Measurements from ENCODE around the gene MYO3B. TPM values are rescaled to one million over a fixed set of nuclear protein-coding genes. Genes with fewer than 3 reads are reported as not detected.

Gene MYO3B
- total RNA-seq, 1 donor from 2014 or later, result 14.1 TPM

DNA sequence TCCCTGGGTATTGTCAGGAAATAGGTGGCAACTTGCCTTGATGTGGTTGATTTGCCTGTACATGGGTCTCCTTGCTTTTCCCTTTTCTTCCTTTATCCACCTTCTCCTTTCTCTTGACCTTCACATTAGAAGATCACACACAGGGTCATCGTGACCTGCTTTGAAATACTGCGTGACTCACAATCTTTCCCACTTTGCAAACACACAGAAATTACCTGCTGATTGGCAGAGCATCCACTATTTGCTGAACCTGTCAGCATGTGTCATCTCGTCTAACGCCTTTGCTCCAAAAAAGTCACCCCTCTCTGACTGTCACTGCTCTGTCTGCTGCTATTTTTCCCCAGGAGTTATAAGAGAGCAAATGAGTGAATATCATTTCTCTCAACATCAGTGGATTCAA is 60.8 kb downstream of the MYO3B start:
- DNase-seq (ENCODE audit: low spot score), result no peak

DNA sequence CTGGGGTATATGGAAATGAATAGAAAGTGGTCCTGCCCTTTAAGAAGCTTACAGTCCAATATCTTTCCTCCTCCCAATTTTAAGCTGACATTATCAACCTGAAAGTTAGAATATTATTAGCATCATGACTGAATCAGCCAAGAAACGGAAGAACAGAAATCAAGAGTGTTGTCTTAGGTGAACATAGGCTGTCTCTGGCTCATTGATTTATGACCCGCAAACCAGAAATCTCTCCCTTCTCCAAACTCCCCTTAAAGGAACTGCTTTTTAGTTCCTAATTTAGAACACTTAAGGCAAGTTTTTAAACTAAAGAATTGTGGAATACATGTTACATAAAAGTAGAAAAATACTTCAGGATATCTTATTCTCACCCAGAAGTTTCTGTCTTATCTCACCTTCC is 62.7 kb downstream of the MYO3B start:
- DNase-seq (ENCODE audit: low spot score), result no peak

DNA sequence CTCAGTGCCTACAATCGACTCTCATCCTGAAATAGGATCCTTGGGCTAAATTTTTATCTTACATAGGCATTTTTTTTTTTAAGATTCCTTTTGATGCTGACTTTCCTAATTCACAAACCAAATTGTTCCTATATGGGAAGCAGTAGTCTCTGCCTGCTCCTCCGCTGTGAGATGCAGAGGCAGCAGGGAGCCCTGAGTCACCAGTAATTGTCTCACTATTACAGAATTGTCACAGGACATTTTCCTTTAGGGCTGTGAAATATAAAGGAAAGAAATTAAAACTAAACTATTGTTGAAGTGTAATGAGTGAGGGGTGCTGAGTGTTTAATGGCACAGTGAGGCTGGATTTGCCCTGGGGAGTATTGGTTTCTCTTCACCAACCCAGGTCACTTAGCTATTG is 63.8 kb downstream of the MYO3B start:
- no peak for DNase-seq (ENCODE audit: low spot score)

DNA sequence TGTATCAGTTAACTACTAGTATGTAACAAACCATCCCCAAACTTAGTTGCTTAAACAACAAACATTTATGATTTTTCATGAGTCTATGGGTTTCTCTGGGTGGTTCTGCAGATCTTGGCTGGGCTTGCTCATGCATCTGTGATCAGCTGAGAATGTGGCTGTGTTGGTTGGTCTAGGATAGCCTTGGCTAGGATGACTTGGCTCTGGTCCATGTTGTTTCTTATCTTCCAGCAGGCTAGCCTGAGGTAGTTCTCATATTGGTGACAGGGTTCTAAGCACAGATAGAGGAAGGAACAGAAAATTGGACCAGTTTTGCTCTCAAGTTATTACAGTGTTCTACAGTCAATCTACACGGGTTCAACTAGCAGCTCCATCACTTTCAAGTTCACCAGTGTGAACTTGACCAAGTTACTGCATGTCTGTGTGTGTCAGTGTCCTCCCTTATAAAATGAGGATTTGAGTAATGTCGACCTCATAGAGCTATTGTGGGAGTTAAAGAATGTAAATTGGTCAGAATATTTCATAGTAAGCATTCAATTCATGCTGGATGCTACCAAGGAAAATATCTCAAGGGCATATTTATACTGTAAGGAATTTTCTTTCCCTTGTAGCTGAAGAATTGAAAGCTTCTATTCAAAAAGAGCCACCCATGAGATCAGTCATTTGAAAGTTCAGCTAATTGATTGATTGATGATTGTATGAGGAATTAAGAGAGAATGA is 65.3 kb downstream of the MYO3B start:
- DNase-seq (ENCODE audit: low spot score), result no peak

DNA sequence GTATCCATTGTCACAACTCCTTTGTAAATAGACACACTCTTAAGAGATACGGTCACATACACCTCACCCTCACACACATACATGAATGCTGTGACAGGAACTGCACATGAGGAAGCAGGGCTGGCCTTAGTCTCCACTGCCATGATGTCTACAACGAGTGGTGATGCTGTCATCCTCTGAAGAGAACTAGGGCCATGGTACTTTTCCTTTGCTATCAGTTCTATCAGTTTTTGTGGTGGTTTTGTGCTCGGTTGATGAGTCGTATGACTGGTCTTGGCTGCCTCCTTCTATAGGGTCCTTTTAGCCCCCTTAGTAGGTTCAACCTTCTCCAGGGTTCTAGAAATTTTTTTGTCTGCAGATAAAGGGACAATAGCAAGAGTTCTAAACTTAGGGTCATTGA is 66.0 kb downstream of the MYO3B start:
- DNase-seq (ENCODE audit: low spot score), result no peak

DNA sequence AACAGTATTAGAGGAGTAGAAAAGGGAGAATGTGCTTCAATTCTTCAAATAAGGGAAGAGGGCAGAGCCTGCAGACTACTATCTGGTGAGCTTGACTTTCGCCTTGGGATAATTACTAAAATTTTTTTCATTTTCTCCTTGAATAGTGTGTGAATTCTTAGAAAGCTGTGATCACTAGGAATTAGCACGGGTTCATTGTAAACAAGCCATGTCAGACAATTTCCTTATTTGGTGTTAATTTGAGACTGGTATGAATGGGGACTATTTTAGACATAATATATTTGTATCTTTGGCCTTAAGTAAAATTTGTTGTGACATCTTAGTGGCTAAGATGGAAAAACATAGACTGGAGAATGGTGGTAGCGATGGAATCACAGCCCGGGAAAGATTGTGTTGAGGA is 66.6 kb downstream of the MYO3B start:
- no peak for DNase-seq (ENCODE audit: low spot score)

DNA sequence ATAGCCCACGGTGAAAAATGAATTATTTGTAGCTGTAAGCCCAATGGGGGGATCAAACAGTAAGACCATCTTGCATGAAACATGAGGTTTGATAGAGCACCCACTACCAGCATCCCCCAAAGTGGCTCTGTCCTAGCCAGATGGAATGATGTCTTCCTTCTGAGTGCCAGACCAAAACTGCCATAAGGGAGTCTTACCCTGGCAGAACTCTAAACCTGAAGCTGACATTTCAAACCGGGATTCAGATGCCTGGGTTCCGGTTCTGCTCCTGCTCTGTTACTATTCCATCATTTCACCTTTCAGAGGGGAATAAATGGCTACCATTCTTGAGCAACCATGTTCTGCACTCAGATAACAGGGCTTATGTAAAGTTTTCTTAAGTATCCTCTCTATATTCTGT is 67.4 kb downstream of the MYO3B start:
- no peak for DNase-seq (ENCODE audit: low spot score)

DNA sequence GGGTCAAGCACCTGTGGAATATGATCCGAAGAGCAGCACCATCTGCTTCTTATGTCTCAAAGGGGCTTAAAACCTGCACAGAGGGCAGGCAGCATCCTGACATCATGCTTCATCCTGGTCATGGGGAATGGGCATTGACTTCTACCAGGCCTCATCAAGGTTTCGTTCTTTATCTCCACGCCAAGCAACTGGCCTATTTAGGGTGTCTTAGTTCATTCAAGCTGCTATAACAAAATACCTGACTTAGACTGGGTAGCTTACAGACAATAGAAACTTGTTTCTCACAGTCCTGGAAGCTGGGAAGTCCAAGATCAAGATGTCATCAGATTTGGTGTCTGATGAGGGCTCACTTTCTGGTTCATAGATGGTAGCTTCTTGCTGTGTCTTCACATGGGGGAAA is 69.4 kb downstream of the MYO3B start:
- no peak for DNase-seq (ENCODE audit: low spot score)

DNA sequence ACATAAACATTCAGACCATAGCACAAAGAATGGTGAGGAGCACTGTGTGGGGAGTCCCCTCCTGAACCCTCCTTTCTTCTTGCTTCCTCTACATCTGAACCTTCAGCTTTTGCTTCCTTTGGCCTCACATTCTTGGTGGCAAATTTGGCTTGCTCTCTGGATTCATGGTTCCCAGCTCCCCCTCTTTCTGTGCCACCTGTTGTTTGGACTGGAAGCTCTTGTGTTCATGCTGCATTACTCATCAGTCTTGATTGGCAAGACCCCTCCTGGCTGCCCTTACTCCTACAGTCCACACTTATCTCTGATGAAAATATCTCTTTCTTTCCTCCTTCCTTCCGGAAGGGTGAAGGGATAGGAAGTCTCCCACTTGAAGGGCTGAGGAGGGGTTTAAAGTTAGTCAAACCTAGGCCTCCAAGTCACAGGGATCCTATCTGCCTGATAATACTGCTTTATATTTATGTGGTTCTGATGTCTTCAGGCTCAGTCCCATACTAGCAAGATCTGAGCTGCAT is 70.0 kb downstream of the MYO3B start:
- DNase-seq (ENCODE audit: low spot score), result no peak

DNA sequence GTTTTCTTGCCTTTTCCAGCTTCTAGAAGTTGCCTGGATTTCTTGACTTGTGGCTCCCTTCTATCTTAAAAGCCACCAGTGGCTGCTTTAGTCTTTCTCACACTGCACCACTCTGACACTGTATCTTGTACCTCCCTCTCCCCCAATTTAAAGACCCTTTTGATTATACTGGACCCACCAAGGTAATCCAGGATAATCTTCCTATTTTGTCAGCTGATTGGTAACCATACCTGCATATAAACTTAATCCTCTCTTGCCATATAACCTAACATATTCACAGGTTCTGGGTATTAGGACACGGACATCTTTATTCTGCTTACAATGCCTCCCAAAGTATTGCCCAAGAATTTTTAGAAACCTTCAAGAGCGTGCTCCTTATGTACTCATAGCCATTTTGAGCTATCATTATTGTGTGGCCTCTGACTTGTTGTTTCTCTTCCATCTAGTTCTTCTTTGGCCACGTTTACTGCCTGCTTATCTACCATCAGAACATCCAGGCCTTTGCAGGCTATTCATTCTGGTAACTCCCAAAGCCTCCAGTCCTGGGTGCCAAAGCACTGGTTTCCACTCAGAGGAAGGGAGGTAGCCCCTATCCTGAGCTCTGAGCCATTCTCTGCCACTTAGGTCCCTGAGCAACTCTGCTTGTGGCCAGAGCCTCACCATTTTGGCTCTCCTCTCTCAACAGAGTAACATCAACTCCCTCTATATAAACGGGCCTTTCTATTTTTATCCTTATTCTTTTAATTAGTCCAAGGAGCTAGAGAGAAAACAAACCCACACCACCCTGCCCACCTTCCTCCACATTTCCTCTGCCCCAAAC is 70.8 kb downstream of the MYO3B start:
- no peak for DNase-seq (ENCODE audit: low spot score)

DNA sequence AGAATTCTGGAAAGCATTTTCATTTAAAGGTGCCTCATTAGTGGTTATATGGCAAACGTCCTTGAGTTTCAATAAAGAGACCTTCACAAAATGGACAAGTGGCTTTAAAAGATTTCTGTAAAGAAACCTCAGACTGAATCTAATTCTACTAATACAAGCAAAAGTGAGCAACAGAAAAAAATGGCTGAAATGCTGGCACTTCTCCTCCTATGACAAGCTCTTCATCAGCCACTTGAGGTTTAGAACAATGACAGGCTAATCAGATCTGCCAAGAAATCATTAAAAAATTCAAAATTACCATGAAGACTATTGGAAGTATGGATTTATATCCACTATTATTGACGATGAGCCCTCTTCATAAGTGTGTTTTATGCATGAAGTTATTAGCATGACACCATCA is 71.8 kb downstream of the MYO3B start:
- no peak for DNase-seq (ENCODE audit: low spot score)

DNA sequence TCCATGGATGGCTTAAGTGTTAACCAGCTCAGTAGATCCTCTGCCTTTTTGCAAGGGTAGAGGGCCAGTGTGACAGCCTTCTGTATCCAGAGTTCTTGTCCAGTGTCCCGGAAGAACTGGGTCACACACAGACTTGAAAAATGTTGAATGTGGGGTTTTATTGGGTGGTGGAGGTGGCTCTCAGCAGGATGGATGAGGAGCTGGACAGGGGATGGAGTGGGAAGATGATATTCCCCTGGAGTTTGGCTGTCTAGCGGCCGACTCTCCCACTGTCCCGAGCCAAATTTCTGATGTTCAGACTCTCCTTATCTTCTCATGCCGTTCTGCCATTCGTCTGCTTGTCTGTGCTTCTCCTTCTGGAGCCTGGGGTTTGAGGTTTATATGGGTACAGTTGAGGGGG is 72.6 kb downstream of the MYO3B start:
- DNase-seq (ENCODE audit: low spot score), result no peak

DNA sequence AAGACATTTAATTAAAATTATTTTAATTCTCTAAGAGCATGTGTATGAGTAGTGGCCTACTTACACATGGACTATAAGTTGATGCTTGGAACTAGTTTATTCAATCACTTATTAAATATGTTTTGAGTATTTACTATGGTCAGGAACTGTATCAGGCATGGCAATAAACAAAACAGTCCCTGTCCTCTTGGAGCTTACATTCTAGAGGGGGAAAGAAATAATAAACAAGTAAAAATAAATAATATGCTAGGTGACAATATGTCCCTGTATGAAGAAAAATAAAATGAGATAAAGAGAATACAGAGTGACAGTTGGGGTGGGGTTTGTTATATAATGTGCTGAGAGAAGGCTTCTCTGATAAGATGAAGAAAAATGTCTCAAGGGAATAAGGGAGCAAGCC is 74.5 kb downstream of the MYO3B start:
- DNase-seq (ENCODE audit: low spot score), result no peak

DNA sequence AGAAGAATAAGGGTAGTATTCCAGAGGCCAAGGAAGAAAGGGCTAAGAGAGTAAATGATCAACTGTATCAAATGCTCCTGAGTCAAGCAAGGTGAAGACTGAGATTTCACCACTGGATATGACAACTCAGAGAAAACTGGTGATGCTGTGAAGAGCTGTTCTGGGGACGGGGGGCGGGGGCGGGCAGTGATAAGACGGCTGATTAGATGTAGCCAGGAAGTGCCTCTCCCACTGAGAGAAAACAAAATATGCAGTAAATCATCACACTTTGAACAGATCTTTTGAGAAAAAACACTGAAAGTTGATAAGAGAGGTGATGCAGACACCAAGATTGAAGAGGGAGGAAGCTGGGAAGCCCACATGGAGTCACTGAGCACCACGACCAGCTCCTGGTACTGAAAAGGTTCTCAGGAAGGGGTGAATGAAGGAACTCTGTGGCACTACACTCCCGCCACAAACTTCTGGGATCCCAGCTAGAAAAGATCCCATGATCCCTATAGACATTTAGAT is 75.8 kb downstream of the MYO3B start:
- no peak for DNase-seq (ENCODE audit: low spot score)

DNA sequence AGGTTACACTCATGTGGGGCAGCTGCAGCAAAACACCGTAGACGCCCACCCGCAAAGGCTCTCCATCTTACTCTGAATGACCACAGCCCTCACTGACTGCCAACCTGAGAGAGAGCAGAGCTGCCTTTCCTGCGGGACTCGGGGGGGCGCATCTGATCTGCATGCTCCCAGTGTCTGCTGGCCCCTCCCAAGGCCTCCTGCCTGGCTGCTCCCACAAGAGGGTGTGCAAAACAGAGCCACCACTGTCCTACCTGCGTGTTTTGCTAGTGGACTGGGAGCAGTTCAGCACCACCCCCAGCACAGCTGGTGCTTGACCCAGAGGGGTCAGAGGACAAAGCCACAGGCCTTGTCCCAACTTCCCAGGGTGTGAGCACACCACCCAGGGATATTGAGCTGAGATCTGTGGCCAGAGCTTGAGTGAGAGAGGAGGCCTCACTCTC is 76.4 kb downstream of the MYO3B start:
- DNase-seq (ENCODE audit: low spot score), result no peak

DNA sequence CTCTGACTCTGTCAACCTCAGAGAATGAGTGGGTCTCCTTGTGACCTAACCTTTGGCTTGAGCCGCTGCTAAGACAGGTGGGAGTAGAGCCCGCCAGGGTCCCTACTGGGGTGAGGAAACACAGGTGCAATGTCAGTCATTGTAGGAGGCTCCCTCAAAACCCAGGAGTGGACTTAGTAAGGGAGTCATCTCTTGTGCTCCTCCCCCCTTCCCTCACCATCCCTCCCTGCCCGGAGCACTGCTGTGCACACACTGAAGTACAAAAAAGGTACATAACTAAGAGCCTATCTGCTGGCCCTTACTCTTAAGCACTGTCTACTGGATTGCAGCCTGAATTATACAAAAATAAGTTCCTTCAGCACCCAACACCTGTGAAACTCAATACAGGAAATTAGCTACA is 77.2 kb downstream of the MYO3B start:
- no peak for DNase-seq (ENCODE audit: low spot score)

DNA sequence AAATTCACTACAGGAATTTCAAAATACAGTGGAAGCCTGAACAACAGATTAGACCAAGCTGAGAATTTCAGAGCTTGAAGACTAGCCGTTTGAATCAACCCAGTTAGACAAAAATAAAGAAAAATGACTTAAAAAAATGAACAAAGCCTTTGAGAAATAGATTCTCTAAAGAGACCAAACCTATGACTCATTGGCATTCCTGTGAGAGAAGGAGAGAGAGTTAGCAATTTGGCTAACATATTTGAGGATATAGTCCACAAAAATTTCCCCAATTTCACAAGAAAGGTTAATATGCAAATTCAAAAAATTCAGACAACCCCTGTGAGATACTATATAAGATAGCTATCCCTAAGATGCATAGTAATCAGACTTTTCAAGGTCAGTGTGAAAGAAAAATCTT is 78.0 kb downstream of the MYO3B start:
- no peak for DNase-seq (ENCODE audit: low spot score)

DNA sequence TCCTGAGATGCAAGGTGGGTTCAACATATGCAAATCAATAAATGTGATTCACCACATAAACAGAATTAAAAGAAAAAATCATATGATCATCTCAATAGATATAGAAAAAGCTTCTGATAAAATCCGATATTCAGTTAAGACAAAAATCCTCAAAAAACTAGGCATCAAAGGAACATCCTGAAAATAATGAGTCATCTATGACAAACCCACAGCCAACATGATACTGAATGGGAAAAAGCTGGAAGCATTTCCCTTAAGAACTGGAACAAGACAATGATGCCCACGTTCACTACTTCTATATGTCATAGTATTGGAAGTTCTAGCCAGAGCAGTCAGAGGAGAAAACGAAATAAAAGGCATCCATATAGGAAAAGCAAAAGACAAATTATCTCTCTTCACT is 80.4 kb downstream of the MYO3B start:
- no peak for DNase-seq (ENCODE audit: low spot score)

DNA sequence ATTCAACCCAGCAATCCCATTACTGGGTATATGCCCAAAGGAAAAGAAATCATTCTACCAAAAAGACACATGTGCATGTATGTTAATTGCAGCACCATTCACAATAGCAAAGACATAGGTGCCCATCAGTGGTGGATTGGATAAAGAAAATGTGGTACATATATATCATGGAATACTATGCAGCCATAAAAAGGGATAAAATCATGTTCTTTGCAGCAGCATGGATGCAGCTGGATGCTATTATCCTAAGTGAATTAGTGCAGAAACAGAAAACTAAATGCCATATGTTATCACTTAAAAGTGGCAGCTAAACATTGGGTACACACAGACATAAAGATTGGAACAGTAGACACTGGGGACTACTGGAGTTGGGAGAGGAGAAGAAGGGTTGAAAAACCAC is 82.2 kb downstream of the MYO3B start:
- DNase-seq (ENCODE audit: low spot score), result no peak

DNA sequence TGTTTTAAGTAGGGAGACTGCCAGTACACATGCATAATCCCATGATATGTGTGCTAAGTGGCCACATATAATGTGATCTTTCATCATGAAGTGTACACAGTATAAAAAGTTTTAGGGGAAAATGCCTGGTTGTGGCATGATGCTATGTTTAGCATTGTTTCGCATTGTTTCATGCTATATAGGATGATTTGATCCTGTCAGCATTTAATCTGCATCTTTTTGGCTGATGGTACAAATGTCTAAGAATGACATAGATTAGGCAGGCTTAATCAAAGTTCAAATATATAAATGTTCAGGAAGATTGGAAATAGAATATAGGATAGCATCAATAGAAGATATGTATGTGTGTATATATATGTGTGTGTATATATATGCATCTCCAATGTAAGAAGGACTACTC is 83.6 kb downstream of the MYO3B start:
- DNase-seq (ENCODE audit: low spot score), result no peak

DNA sequence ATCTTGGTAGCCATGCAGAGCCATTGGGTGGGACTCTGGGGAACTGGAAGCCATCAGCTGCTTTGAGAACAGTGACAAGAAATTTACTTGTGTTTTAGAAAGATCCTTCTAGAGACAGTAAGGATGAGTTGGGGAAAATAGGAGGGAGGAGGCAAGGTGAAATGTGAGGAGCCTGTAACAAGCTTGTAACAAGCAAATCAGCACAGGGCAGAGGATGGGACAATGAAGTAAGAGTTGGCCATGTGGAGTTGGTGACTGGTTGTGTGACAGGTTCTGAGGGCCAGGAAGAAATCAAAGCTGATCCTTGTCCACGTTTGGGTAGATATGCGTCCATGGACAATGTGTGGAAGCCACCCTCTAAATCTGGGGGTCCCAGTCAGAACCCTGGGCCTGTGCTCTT is 84.4 kb downstream of the MYO3B start:
- no peak for DNase-seq (ENCODE audit: low spot score)

DNA sequence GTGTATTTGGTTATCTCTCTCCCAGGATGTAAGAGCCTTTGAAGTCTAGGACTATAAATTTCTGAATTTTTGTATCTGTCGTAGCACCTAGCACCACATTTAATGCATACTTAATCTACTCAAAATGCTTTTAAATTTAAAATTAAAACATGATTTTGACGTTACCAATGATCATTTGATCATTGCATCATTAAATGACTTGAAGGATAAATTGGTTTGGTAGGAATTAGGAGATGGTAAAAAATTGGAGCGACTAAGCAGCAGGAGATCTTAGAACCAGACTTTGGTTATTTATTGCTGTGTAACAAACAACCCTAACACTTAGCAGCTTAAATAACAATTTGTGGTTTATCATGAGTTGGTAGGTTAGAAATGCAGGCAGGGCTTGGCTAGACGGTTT is 84.9 kb downstream of the MYO3B start:
- no peak for DNase-seq (ENCODE audit: low spot score)

Data from ureter (tissue), 1 donor.